NCI-H774 (cell line): ENCODE measurements around the gene TPX2.

Source experiments
- DNase-seq: peaks from one replicate; lab custom pipeline; 2025; lab: John Stamatoyannopoulos, UW

The TPX2 gene

DNA sequence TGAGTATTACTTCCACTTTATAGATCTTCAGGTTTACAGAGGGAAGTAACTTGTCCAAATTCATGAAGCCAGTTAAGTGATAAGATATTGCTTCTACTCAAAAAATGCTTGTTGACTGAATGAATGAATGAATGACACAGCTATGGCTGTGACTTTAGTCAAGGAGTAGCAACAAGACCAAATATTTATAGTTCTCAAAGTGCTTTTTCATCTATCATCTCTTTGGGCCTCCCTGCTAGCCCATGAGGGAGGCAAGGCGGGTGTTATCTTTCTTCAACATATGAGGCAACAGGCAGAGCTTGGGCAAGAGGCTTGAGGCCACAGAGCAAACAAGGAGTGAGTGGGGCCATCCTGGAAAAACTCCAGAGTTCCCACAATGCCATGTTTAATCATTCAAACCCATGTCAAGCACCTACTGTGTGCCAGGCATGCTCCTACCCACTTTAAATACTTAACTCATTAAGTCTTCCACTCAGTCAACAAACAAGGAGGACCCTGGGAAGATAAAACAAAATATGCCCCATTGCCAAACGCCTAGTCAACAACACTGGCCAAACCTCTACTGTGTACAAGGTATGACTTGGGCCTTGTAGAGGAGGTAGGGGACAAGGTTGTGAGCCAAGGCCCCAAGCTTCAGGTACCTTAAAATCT is 32.4 kb upstream of the TPX2 start:
- no peak for DNase-seq

GRCh38 chr20:31707258-31707615 is 31.9 kb upstream of the TPX2 start:
- DNase-seq, result no peak

GRCh38 chr20:31707994-31708735 is 30.9 kb upstream of the TPX2 start:
- peak; percentile 89 for DNase-seq

- peak; percentile 92 for DNase-seq
Observed at GRCh38 chr20:31708736-31709534, 30.2 kb upstream of the TPX2 start.

DNA sequence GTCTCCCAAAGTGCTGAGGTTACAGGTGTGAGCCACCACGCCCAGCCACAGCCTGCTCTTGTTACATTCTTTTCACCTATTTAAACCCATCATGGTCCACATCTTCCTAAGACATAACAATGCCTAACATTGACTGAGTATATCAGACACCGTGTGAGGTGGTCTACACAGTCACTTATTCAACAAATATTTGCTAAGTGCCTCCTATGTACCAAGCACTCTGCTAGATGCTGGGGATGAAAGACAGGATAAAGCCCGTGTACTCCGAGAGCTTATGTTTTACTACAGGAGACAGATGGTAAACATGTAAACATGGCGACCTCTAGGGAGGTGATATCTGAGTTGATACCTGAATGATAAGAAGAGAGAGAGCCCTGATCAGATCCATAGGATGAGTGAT is 29.2 kb upstream of the TPX2 start:
- DNase-seq, result no peak

- DNase-seq, result no peak
Observed at GRCh38 chr20:31710423-31711108, 28.5 kb upstream of the TPX2 start.

GRCh38 chr20:31711179-31712111 is 27.6 kb upstream of the TPX2 start:
- peak; percentile 67 for DNase-seq

DNA sequence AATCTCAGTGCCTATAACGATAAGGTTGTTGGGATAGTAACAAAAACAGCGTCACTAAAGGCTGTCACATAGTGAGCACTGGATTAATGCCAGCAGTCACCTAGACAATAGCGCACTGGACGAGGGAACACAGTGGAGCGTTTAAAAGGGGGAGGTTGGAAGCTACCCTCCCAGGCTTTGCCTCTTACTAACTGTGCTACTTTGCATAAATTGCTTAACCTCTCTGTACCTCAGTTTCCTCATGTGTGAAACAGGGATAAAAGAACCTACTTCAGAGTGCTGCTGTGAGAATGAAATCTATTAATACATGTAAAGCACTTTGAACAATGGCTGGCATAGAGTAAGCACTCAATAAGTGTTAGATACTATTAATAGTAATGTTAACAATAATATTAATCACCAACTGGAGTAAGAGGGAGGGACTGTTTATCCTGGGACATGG is 27.0 kb upstream of the TPX2 start:
- peak; percentile 65 for DNase-seq

DNA sequence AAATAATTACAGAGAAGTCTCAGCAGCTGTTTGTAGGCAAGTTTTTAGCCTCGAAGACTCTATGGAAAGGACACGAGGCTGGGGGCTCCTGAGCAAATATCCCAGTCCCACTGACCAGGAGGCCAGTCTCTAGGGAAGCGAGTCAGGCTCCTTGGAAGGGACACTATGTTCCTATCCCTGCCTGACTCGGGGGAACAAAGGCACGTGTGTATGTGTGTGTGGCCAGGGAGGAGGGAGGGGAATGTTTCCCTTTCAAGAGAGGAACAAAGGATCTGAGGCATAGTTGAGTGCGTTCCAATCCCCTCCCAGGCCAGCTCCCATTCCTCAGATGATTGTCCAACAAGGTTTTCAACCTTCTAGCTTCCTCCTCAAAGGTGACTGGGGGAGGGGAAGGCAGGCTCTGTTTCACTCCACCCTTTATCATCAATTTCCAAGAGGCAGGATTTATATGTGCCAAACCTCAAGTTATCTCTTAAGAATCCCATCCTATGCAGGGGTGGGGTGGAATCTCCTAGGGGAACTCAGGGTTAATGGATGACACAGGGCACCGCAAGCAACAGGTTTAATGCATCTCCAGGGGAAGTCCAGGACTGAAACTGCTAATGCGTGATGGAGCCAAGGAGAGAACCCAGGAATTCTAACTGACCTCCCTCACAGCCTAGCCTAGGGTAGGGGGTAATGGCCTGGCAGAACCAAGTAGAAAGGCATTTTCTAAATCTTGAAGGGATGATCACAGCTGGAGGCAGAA is 26.4 kb upstream of the TPX2 start:
- DNase-seq, result no peak

DNA sequence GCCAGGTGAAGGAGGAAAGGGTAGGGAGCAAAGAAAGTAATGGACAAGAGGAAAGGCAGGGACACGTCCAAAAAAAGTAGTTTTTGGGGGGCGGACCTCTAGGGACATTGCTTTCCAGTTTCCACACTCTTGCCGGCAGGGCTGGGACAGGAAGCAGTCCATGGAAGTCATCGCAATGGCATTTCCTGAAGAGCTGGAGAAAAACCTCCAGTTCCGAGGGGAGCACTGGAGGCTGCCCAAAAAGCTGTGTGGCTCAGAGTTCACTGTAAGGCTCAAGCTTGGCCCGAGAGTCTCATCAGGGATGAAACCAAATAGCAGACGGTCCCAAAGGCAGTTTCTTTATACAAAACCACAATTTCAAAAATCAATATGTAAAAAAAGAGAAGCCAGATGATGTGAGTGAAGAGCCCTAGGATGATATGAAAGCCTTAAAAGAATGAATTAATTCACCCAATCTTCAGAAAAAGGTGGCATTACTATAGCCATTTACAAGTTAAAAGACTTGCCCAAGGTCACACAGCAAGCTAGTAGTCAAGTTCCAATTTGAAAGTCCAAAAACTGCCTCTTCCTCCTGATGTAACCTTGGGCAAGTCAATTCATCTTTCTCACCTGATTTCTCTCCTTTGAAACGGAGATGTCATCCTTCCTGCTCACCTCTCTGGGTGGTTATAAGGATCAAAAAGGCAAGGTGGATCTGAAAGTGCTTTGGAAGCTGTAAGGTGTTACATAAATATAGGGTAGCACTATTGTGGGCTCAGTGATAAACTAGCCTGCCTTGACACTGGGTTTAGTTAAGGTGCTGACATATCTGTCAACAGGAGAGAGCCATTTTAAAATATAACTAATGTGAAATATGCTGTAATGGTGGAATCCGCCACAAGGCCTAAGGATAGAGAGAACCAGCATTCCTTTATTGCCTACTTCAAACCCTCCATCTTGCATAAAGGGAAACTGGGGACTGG is 25.5 kb upstream of the TPX2 start:
- DNase-seq, result no peak

DNA sequence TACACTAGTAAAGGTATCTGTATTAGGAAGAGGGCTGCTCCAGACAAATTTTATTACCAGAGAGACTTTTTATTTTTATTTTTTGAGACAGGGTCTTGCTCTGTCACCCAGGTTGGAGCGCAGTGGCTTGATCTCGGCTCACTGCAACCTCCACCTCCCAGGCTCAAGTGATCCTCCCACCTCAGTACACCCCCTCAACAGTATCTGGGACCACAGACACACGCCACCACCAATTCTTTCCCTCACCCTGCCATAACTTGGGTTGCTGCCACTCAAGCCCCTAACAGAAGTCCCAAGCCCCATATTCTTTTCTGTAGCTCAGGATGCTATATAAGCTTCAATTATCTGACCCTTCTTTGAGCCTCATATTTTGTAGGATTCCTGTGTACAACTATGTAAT is 23.3 kb upstream of the TPX2 start:
- no peak for DNase-seq

GRCh38 chr20:31716351-31716750 is 22.7 kb upstream of the TPX2 start:
- DNase-seq, result no peak

- DNase-seq, result no peak
Observed at GRCh38 chr20:31716818-31717477, 22.1 kb upstream of the TPX2 start.

GRCh38 chr20:31717478-31718201 is 21.4 kb upstream of the TPX2 start:
- no peak for DNase-seq

- no peak for DNase-seq
Observed at GRCh38 chr20:31718952-31719643, 20.0 kb upstream of the TPX2 start.

GRCh38 chr20:31719644-31720485 is 19.2 kb upstream of the TPX2 start:
- no peak for DNase-seq
